Ovary (tissue), 9 donors: Measurements from ENCODE around the gene CTNNBL1. TPM values are rescaled to one million over a fixed set of nuclear protein-coding genes. Genes with fewer than 3 reads are reported as not detected.

ENCODE experiments used
- DNase-seq, 5 donors: peaks; one replicate each; pipeline ENCODE4 v3.0.0-alpha.2; 2019 to 2020
- H3K27ac ChIP-seq, 2 donors: fragments of 200-600 bp; one replicate each; pipeline versions ENCODE4 v1.5.1 to v1.8.0; 2019 to 2022
- H3K27me3 ChIP-seq: fragments of 200-600 bp; one replicate; pipeline ENCODE4 v1.8.0; 2022
- H3K36me3 ChIP-seq: fragments of 200-600 bp; sonication (generic); one replicate; pipeline ENCODE4 v1.5.1; 2019
- H3K4me1 ChIP-seq: one replicate; pipeline ENCODE4 v1.8.1; 2013; ENCODE audit warnings: mild to moderate bottlenecking, moderate library complexity; ENCODE audit not compliant: insufficient read depth
- H3K4me3 ChIP-seq: fragments of 200-600 bp; sonication (generic); one replicate; pipeline ENCODE4 v1.5.1; 2017
- H3K9me3 ChIP-seq, 2 donors: fragments of 200-600 bp in 1 of 2; sonication (generic) in 1 of 2; one replicate each; pipeline versions ENCODE4 v1.5.1 to v1.8.1; 2013 to 2019; ENCODE audit warnings: mild to moderate bottlenecking in 1 of 2, moderate library complexity in 1 of 2
- CTCF ChIP-seq, 3 donors: fragments of 450-650 bp in 2 of 3; fragments of 200-600 bp in 1 of 3; IDR thresholded peaks; one replicate each; pipeline versions ENCODE4 v1.5.1 to v1.8.0; 2016 to 2022; ENCODE audit warnings: antibody characterized with exemption in 3 of 3, mild to moderate bottlenecking in 1 of 3
- EP300 ChIP-seq: sonication (generic); formaldehyde crosslinking; IDR thresholded peaks from one replicate; pipeline ENCODE4 v1.6.1; 2017; ENCODE audit warnings: antibody characterized with exemption
- POLR2A ChIP-seq: fragments of 450-650 bp; IDR thresholded peaks from one replicate; pipeline ENCODE4 v1.6.1; 2017; ENCODE audit warnings: antibody characterized with exemption, mild to moderate bottlenecking, moderate library complexity
- WGBS, 3 donors: extraction: QIAGEN DNeasy Blood & Tissue Kit in 1 of 3; methylation state at CpG; one replicate each; pipeline versions ENCODE4 v1.1.5 to v1.1.7; 2013 to 2017; 5-methylcytosine and 5-hydroxymethylcytosine counted together
- intact Hi-C, 4 donors: fragments of 100-400 bp; cut with DNase I; formaldehyde crosslinking; loops; one replicate each; pipeline versions ENCODE4 v1.11.0 to v1.15.1; 2022 to 2023
- polyA plus RNA-seq, 2 donors: library from polyadenylated mRNA; stranded (reverse); fragments of 200-250 nt in 1 of 2; fragments of 350-450 nt in 1 of 2; fragmentation: Illumina TruSeq in 1 of 2; extraction: RNeasy Lipid Tissue Mini Kit (QIAGEN cat#74804) in 1 of 2; gene quantifications; one replicate each; pipeline ENCODE4 v1.2.3, GENCODE V29; 2013 to 2014
- total RNA-seq, 7 donors: library from RNA; depleted of rRNA in 2 of 7; stranded (reverse); fragments of >200 nt in 2 of 7; fragmentation: NEBNext Ultra II Directional in 3 of 7; extraction: Animal tissue kit (Norgen Biotek cat#: 25700) in 3 of 7; gene quantifications; one replicate each; pipeline versions ENCODE4 v1.1.0 to v1.2.4, GENCODE V29; 2016 to 2023
- donor health status: DM: no; HTN: no; CAD: no; lungs with moderate emphysema.
- donor health status: DM: no; HTN: no; CAD: no.
- donor health status: Bipolar disorder and iron deficiency.
- donor health status: DM: yes; HTN: yes; CAD: no.
- donor health status: DM: no; HTN: no; CAD: no.
- donor health status: DM: yes; HTN: yes; CAD: no.

CTNNBL1 gene
- total and polyA plus RNA-seq, 9 donors, result 17.3 to 58.7 (median 42.3) TPM

DNA sequence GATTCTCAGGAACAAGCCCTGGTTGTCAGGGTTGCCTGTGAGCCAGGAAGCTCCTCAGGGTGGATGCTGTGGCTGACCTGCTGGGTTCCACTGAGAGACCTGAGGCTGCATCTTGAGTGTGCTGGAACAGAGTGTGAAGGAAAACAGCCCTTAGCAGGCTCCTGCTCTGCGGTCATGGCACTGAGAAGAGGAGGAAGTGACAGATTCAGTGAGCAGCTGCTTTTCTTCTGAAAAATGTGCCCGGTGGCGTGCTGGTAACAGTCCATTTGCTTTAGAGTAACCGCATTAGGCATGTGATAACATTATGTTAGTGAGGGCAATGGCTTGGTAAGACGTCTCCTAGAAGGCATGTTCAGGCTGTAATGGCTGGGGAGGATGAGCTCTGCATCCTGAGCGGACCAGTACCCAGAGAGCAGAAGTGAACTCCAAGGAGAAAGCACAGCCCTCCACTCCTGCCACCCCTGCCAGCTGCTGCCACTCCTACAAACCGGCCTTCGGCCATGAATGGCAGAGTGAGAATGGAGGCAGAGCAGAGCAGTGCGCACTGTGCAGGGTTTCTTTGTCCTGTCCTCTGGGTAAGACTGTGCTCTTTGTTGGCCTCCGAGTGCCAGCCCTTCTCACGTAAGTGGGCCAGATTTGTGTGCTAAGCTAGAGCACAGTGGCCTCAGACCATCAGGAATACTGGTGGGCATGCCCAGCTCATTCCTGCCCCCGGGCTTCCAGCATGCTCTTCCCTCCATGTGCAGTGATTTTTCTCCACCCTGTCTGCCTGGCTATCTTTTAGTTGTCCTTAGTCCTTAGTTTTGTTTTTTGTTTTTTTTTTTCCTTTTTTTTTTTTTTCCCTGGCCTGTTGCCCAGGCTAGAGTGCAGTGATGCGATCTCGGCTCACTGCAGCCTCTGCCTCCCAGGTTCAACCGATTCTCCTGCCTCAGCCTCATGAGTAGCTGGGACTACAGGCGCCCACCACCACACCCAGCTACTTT is 111.0 kb downstream of the CTNNBL1 start:
- intact Hi-C loops, result no loop called here
- Histone ChIP-seq H3K36me3 (no peaks in the 10 kb centered on the region), H3K27ac (no peak overlapping the region), H3K27me3 (no peaks in the 10 kb centered on the region), H3K4me1 (no peaks in the 10 kb centered on the region), H3K9me3 (no peaks in the 10 kb centered on the region), H3K4me3 (no peak overlapping the region)
- DNase-seq, result no peak
- TF ChIP-seq POLR2A (no peak), EP300 (no peak), CTCF (IDR thresholded peaks at IDR 0.05) (no peak)
- 77 to 79% (median 79%) methylated on average over 16 of the region's 16 CpGs for WGBS, 3 donors

DNA sequence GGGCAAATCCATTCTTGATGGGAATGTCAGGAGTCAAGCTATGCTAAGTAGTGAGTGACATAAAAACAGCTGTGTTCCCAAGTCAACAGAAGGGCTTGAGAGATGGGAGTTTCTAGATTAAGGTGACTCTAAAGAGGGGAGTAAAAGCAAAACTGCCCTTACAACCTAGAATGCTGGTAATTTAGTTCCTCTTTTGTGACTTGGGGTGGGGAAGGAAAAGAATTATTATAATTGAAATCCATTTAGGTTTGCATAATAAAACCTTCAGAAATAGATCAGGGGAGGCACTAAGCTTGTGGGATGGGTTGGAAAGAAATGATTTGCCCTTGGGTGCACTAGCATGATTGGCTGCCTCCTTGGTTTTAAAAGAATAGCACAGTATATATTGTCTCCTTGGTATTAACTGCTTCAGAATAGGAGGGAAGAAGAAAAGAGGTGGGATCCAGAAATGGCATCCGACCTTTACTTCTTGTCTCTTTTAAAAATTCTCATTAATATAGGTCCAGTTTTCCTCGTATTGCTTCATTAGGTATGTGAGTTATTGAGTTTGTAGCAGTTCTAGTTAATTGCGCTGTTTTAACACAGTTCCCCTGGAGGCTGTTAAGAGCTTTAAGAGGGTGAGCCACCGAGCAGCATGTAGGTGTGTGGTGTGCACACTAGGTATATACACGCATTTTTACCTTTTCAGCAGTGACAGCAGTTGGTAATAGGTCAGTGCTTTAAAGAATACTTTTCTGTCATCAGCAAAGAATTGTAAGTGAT is 113.8 kb downstream of the CTNNBL1 start:
- TF ChIP-seq POLR2A, result no peak
- no peak for TF ChIP-seq EP300
- TF ChIP-seq CTCF (IDR thresholded peaks at IDR 0.05), result no peak
- 93 to 95% (median 94%) methylated on average over 5 of the region's 5 CpGs for WGBS, 3 donors

DNA sequence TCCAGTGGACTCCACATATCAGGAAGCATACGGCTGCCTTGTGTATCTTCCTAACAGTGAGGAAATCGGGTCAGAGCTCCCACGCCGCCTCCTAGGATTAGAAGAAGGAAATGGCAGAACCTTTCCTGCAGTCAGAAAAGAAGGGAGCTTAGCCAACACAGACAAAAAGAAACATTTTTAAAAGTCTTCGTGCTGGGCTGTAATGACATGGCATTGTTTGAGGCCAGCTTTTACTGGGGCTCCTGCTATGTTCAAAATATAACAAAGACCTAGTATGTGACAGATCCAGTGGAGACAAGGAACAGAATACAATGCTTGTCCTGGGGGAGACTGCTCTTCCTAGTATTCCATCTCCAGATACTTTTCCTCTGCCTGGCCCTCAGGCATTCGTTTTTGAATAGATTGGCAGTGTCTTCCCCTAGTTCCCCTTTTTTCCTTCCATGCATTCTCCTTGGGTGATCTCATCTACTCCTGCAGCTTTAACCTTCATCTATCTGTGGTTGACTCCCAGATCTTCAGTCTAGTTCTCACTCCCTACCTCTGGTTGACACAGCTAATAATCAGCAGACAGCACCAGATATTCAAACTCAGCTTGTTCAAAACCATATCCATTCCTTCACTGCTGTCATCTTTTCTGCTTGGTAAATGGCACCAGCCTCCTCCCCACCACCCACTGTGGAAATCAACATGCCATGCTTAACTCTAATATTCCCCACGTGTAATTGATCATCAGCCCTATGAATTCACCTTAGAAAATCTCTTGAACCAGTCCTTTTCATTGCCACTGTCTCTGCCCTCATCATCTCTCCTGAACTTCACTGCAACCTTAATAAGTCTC is 114.6 kb downstream of the CTNNBL1 start:
- H3K27me3 ChIP-seq, result no peaks in the 10 kb centered on the region
- TF ChIP-seq CTCF (IDR thresholded peaks at IDR 0.05), result no peak
- no peak for TF ChIP-seq POLR2A
- TF ChIP-seq EP300, result no peak
- no peaks in the 10 kb centered on the region for H3K4me1 ChIP-seq
- no peaks in the 10 kb centered on the region for H3K36me3 ChIP-seq
- intact Hi-C loops, result no loop called here
- DNase-seq, result no peak
- H3K9me3 ChIP-seq, result no peaks in the 10 kb centered on the region
- WGBS, 3 donors, result 80 to 92% (median 90%) methylated on average over 7 of the region's 7 CpGs
- no peak overlapping the region for H3K4me3 ChIP-seq
- H3K27ac ChIP-seq, result no peak overlapping the region

More for the DNA sequence above, 113.8 kb downstream of the CTNNBL1 start:
- Histone ChIP-seq H3K27me3 (no peaks in the 10 kb centered on the region), H3K4me1 (no peaks in the 10 kb centered on the region), H3K36me3 (no peaks in the 10 kb centered on the region), H3K9me3 (no peaks in the 10 kb centered on the region), H3K4me3 (no peak overlapping the region), H3K27ac (no peak overlapping the region)
- intact Hi-C loops, result no loop called here
- no peak for DNase-seq

- Histone ChIP-seq H3K4me3 (no peak overlapping the region), H3K36me3 (no peaks in the 10 kb centered on the region), H3K27ac (no peak overlapping the region), H3K9me3 (no peaks in the 10 kb centered on the region), H3K27me3 (no peaks in the 10 kb centered on the region), H3K4me1 (no peaks in the 10 kb centered on the region)
- no peak for TF ChIP-seq EP300
- DNase-seq, result no peak
- 95 to 98% (median 95%) methylated on average over 4 of the region's 4 CpGs for WGBS, 3 donors
- intact Hi-C loops, result no loop called here
These were observed 116.2 kb downstream of the CTNNBL1 start for GRCh38 chr20:37810027-37810426.
